ENCODE results near the gene SRC. TPM values are rescaled to one million over a fixed set of nuclear protein-coding genes. Genes with fewer than 3 reads are reported as not detected.

SRC gene
- polyA plus RNA-seq, 6 donors from 2014 or later: 1.2 to 2.3 (median 1.7) TPM; not detected in 1

GRCh38 chr20:37451616-37452015 is 105.7 kb downstream of the SRC start:
- H3K4me3 Mint-ChIP-seq: no peak overlapping the region

DNA sequence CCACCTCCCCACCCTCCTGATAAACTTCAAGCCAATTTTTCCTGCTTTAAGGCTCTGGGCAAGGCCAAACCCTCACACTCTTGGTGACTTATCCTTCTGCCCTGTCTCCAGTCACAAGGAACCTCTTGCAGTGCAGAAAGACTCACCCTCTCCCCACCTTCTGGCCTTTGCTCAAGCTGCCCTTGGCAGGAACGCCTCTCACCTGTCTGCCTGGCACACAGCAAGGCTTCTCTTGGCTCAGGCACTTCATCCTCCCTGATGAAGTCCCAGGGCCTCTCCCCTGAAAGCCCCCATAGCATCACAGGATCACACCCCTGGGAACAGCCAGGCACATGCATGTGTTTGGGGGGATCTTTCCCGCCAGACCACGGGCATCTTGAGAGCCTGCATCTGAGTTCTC is 106.3 kb downstream of the SRC start:
- H3K27ac Mint-ChIP-seq: no peak overlapping the region
- no peak for DNase-seq
- peaks cover 17 to 30% (median 28%) of the 10 kb centered on the region in 3 donors for H3K27me3 Mint-ChIP-seq
- no peaks in the 10 kb centered on the region for H3K4me1 Mint-ChIP-seq
- no peak overlapping the region for H3K4me3 Mint-ChIP-seq
- H3K36me3 Mint-ChIP-seq: peaks cover 19 to 23% of the 10 kb centered on the region in 2 donors
- no peak for ATAC-seq (ENCODE audit: low read depth in 2 of 2)
- H3K9me3 Mint-ChIP-seq: peaks cover 8 to 38% (median 32%) of the 10 kb centered on the region in 7 donors

More at GRCh38 chr20:37451616-37452015, 105.7 kb downstream of the SRC start:
- ATAC-seq (ENCODE audit: low read depth in 2 of 2) (no peak), DNase-seq (no peak)
- Mint-ChIP-seq H3K4me1 (no peaks in the 10 kb centered on the region), H3K36me3 (peaks cover 19 to 22% of the 10 kb centered on the region in 2 donors), H3K27me3 (peaks cover 15 to 32% (median 30%) of the 10 kb centered on the region in 3 donors), H3K27ac (no peak overlapping the region), H3K9me3 (peaks cover 8 to 32% (median 29%) of the 10 kb centered on the region in 7 donors)

- Mint-ChIP-seq H3K27me3 (peaks cover 17 to 30% (median 21%) of the 10 kb centered on the region in 3 donors), H3K4me3 (no peak overlapping the region), H3K27ac (no peak overlapping the region), H3K4me1 (no peaks in the 10 kb centered on the region), H3K36me3 (peaks cover 19 to 23% of the 10 kb centered on the region in 2 donors), H3K9me3 (peaks cover 8 to 46% (median 40%) of the 10 kb centered on the region in 7 donors)
- DNase-seq: no peak
- ATAC-seq (ENCODE audit: low read depth in 2 of 2): no peak
These were observed 107.3 kb downstream of the SRC start for GRCh38 chr20:37453288-37453687.

DNA sequence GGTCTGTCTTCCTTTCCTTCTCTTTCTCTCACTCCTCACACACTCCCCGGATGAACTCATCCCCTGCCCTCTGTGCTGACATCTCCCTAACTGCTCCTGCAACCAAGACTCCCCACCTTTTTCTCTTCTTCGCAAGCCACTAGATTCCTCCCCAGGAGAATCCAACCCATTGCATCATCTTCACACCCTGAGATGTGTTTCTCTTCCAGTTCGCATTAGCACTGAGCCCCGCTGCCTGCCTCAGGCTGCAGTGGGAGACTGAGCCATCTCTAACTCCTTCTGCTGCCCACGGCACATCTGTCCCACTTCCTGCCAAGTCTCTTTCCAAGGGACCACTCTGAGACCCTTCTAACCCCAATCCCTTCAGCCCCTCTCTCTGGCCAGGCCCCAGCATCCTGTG is 107.9 kb downstream of the SRC start:
- H3K4me1 Mint-ChIP-seq: no peaks in the 10 kb centered on the region
- peaks cover 22 to 23% of the 10 kb centered on the region in 2 donors for H3K36me3 Mint-ChIP-seq
- DNase-seq (no peak), ATAC-seq (ENCODE audit: low read depth in 2 of 2) (no peak)
- peaks cover 8 to 51% (median 44%) of the 10 kb centered on the region in 7 donors for H3K9me3 Mint-ChIP-seq
- peak overlapping the region in 1 of 6 donors; percentile 1 for H3K27ac Mint-ChIP-seq
- H3K27me3 Mint-ChIP-seq: peaks cover 17 to 30% (median 23%) of the 10 kb centered on the region in 3 donors
- peak overlapping the region in 1 of 8 donors; percentile 11 for H3K4me3 Mint-ChIP-seq

GRCh38 chr20:37454636-37455385 is 108.9 kb downstream of the SRC start:
- ATAC-seq (ENCODE audit: low read depth in 2 of 2): no peak
- H3K9me3 Mint-ChIP-seq: peaks cover 8 to 57% (median 44%) of the 10 kb centered on the region in 7 donors
- H3K4me3 Mint-ChIP-seq: no peak overlapping the region
- H3K27ac Mint-ChIP-seq: no peak overlapping the region
- peaks cover 23 to 26% of the 10 kb centered on the region in 2 donors for H3K36me3 Mint-ChIP-seq
- peaks cover 17 to 30% (median 26%) of the 10 kb centered on the region in 3 donors for H3K27me3 Mint-ChIP-seq
- no peak for DNase-seq
- H3K4me1 Mint-ChIP-seq: no peaks in the 10 kb centered on the region

Other genes starting within 250 kb of the SRC start
- gene RPN2, start 166.8 kb upstream of the SRC start, polyA plus RNA-seq (ENCODE audit: low read depth in 6 of 6): 100 to 1,000 TPM; 190 to 343 (median 199) TPM
- gene MROH8, start 166.6 kb upstream of the SRC start, polyA plus RNA-seq (ENCODE audit: low read depth in 6 of 6): 1 to 10 TPM in 5 of 6 donors, under 1 TPM in 1; 0.89 to 3.9 (median 2.2) TPM
- not detected for gene GHRH, start 84.3 kb upstream of the SRC start, polyA plus RNA-seq (ENCODE audit: low read depth in 6 of 6)
- gene MANBAL, start 56.5 kb upstream of the SRC start, polyA plus RNA-seq (ENCODE audit: low read depth in 6 of 6): 10 to 100 TPM; 19.4 to 39.0 (median 25.7) TPM
- under 1 TPM in 1 of 6 donors, not detected in 5; 0.39 TPM for gene NNAT, start 175.1 kb downstream of the SRC start, polyA plus RNA-seq (ENCODE audit: low read depth in 6 of 6)
- 100 to 1,000 TPM; 202 to 268 (median 213) TPM for gene BLCAP, start 181.7 kb downstream of the SRC start, polyA plus RNA-seq (ENCODE audit: low read depth in 6 of 6)